GM12878 (cell line): ENCODE measurements around the gene KRT32. TPM values are rescaled to one million over a fixed set of nuclear protein-coding genes. Genes with fewer than 3 reads are reported as not detected.

Source experiments
- ATAC-seq: fragments of 200-7000 bp; cut with Tn5 transposase; 3 replicates; pipeline ENCODE4 v1.9.1; 2020; ENCODE audit warnings: mild to moderate bottlenecking, moderate library complexity
- BruUV-seq: library from RNA; stranded (reverse); fragments of 400-500 nt; replicated peaks from 2 replicates; lab custom pipeline; 2021; lab: Mats Ljungman, UMichigan
- CTCF ChIA-PET: fragments of 300-600 bp; sonication (Branson Sonifier 250); formaldehyde crosslinking; extraction: SDS; loops from one replicate; lab custom pipeline; 2021; ENCODE audit warnings: inconsistent platforms; lab: Yijun Ruan, JAX
- POLR2A ChIA-PET: fragments of 350-600 bp; formaldehyde crosslinking; extraction: SDS; loops from one replicate; lab custom pipeline; 2021; ENCODE audit warnings: inconsistent platforms; lab: Charles Lee
- RAD21 ChIA-PET: fragments of 300-600 bp; sonication (Branson Sonifier 250); formaldehyde crosslinking; loops from one replicate; lab custom pipeline; 2023; ENCODE audit warnings: antibody characterized with exemption; ENCODE audit not compliant: unreplicated experiment; lab: Charles Lee
- SMC1A ChIA-PET: fragments of 300-600 bp; sonication (Branson Sonifier 250); formaldehyde crosslinking; loops from one replicate; lab custom pipeline; 2023; ENCODE audit not compliant: unreplicated experiment, uncharacterized antibody; lab: Charles Lee
- DNase-seq: peaks from one replicate; pipeline ENCODE4 v3.0.0-alpha.2; 2011; ENCODE audit warnings: low read depth, low spot score
- FAIRE-seq: peaks from 3 replicates; lab custom pipeline; 2011; peaks lifted over from hg19 to GRCh38; lab: Jason Lieb, UNC
- H2AFZ ChIP-seq: 2 replicates; pipeline ENCODE4 v1.6.0; 2011; ENCODE audit warnings: low read depth, low read length, control low read depth; ENCODE audit not compliant: control insufficient read depth
- H3K27ac ChIP-seq: 2 replicates; pipeline ENCODE4 v1.5.1; 2011; ENCODE audit warnings: control low read depth; ENCODE audit not compliant: control insufficient read depth, insufficient read depth
- H3K27me3 ChIP-seq, 2 experiments: replicated peaks in 1 of 2; 2 replicates each; pipeline versions ENCODE4 v1.6.0 to v1.6.1; 2011; ENCODE audit warnings: low read length in 1 of 2; ENCODE audit not compliant: control insufficient read depth in 2 of 2, insufficient read depth in 2 of 2
- H3K36me3 ChIP-seq, 2 experiments: 2 replicates each; pipeline ENCODE4 v1.5.1; 2011; ENCODE audit warnings: low read length in 1 of 2; ENCODE audit not compliant: control insufficient read depth in 2 of 2, insufficient read depth in 2 of 2
- H3K4me1 ChIP-seq: 2 replicates; pipeline ENCODE4 v1.6.1; 2011; ENCODE audit warnings: mild to moderate bottlenecking, low read length, moderate library complexity, mixed read lengths; ENCODE audit not compliant: control insufficient read depth, insufficient read depth
- H3K4me2 ChIP-seq: 2 replicates; pipeline ENCODE4 v1.6.0; 2011; ENCODE audit warnings: control low read depth; ENCODE audit not compliant: control insufficient read depth, insufficient read depth
- H3K4me3 ChIP-seq: fragments of 200-600 bp; sonication (generic); 2 replicates; pipeline ENCODE4 v1.5.1; 2016
- H3K79me2 ChIP-seq: 2 replicates; pipeline ENCODE4 v1.6.0; 2011; ENCODE audit warnings: low read length; ENCODE audit not compliant: control insufficient read depth, insufficient read depth
- H3K9ac ChIP-seq: 2 replicates; pipeline ENCODE4 v1.8.0; 2011; ENCODE audit warnings: low read length, control low read depth, mixed read lengths; ENCODE audit not compliant: control insufficient read depth, insufficient read depth
- H3K9me3 ChIP-seq: replicated peaks from 3 replicates; pipeline ENCODE4 v1.5.1; 2011; ENCODE audit warnings: mild to moderate bottlenecking, low read length; ENCODE audit not compliant: control insufficient read depth, insufficient read depth
- H4K20me1 ChIP-seq: 2 replicates; pipeline ENCODE4 v1.6.0; 2011; ENCODE audit not compliant: control insufficient read depth, insufficient read depth
- HDAC6 ChIP-seq: fragments of 200-600 bp; sonication (generic); IDR thresholded peaks from one replicate; pipeline ENCODE4 v1.8.0; 2017; ENCODE audit warnings: antibody characterized with exemption; ENCODE audit not compliant: unreplicated experiment
- MTA3 ChIP-seq: IDR thresholded peaks from 2 replicates; pipeline ENCODE4 v1.6.1; 2012; ENCODE audit warnings: low read length, inconsistent platforms, borderline replicate concordance
- SMAD5 ChIP-seq: IDR thresholded peaks from 2 replicates; pipeline ENCODE4 v1.6.1; 2016; ENCODE audit warnings: antibody characterized with exemption, low read depth
- SMC3 ChIP-seq: IDR thresholded peaks from 2 replicates; pipeline ENCODE4 v1.6.1; 2011; ENCODE audit warnings: low read length, improper control_type of control experiment, borderline replicate concordance
- SREBF2 ChIP-seq: IDR thresholded peaks from 2 replicates; pipeline ENCODE4 v1.6.1; 2012; ENCODE audit warnings: mild to moderate bottlenecking, low read length
- USF2 ChIP-seq: IDR thresholded peaks from 2 replicates; pipeline ENCODE4 v1.6.1; 2011; ENCODE audit warnings: low read depth, low read length, improper control_type of control experiment, borderline replicate concordance
- ZBTB40 ChIP-seq: fragments of 450-650 bp; IDR thresholded peaks from 2 replicates; pipeline ENCODE4 v1.6.1; 2016; ENCODE audit warnings: mild to moderate bottlenecking, moderate library complexity, borderline replicate concordance
- WGBS: methylation state at CpG from one replicate; pipeline ENCODE4 v1.1.6; 2016; ENCODE audit warnings: low lambda C conversion rate; ENCODE audit not compliant: insufficient replicate concordance, insufficient coverage; ENCODE audit errors: missing lambda C conversion rate; 5-methylcytosine and 5-hydroxymethylcytosine counted together
- in situ Hi-C: fragments of 300-500 bp; cut with MboI; formaldehyde crosslinking; loops from 9 replicates; pipeline ENCODE4 v1.14.3; 2018; ENCODE audit warnings: mixed read lengths
- intact Hi-C: fragments of 100-400 bp; cut with micrococcal nuclease; formaldehyde crosslinking; loops from one replicate; pipeline ENCODE4 v1.14.2; 2022; ENCODE audit not compliant: unreplicated experiment
- polyA plus RNA-seq, 11 experiments: library from polyadenylated mRNA; depleted of rRNA in 4 of 11; unstranded in 6 of 11; stranded (reverse) in 5 of 11; fragments of >200 nt; fragmentation: Nextera tagmentation in 4 of 11; fragmentation: Illumina TruSeq in 1 of 11; extraction: Ambion mirVana in 4 of 11; extraction: Trizol in 1 of 11; gene quantifications; 1 replicate in 1 of 11; 2 replicates in 10 of 11; pipeline versions ENCODE4 v1.2.1 to v1.2.3, GENCODE V29; 2011 to 2016; ENCODE audit warnings: inconsistent platforms in 2 of 11, missing spikeins in 2 of 11, low read depth in 1 of 11
- total RNA-seq, 4 experiments: library from RNA; depleted of rRNA in 3 of 4; stranded (reverse); fragments of >200 nt in 3 of 4; fragmentation: Illumina TruSeq in 1 of 4; extraction: Trizol in 1 of 4; gene quantifications; 2 replicates each; pipeline versions ENCODE4 v1.2.1 to v1.2.3, GENCODE V29; 2013 to 2021

The KRT32 gene
- total and polyA plus RNA-seq, 10 of the 15 experiments (the other 5 are each of a cell fraction or from before 2014, with no cell fraction given) = not detected

DNA sequence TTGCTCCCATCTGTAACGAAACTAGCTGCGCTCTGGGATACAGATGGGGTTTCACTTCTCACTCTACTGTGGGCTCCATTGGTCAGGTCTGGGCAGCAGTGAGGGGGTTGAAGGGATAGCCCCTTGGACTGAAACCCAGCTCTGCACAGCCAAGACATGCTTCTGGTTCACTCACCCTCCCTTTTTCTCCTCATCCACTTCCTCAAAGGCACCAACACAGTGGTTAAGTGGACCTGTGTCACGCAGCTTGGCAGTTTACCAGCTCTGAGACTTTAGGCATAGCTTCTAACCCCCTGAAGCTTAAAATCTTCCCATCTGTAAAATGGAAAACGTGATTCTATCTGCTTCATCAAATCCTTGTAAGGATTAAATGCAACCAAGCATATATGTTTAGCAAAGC is 14.9 kb downstream of the KRT32 start:
- Histone ChIP-seq H3K4me2 (no peak overlapping the region), H4K20me1 (no peaks in the 10 kb centered on the region; the same call in 1 of the 2 replicates), H3K9me3 (no peaks in the 10 kb centered on the region), H3K36me3 (no peaks in the 10 kb centered on the region), H3K4me1 (no peaks in the 10 kb centered on the region), H3K79me2 (no peaks in the 10 kb centered on the region), H3K27ac (no peak overlapping the region), H3K4me3 (no peak overlapping the region), H3K9ac (no peak overlapping the region), H2AFZ (no peak overlapping the region), H3K27me3 (peaks cover 0 to 1% of the 10 kb centered on the region in 2 experiments; a peak in 1 of 4 replicates)
- RAD21 ChIA-PET = no interaction called here
- no peak for ATAC-seq
- in situ Hi-C loops (no loop called here), intact Hi-C loops (no loop called here)
- SMC1A ChIA-PET = interaction anchor here (0.5 kb wide), 1 partner anchor 9 kb away, joined by 3 read pairs; no protein-coding TSS in a partner anchor
- no peak for FAIRE-seq
- CTCF ChIA-PET = interaction anchor here (1.3 to 2.1 kb wide), 2 partner anchors 10 to 96 kb away, joined by 3 to 5 read pairs; no protein-coding TSS in a partner anchor
- 21% methylated on average over 4 of the region's 4 CpGs for WGBS
- POLR2A ChIA-PET = no interaction called here
- TF ChIP-seq ZBTB40 = no peak
- no peak for TF ChIP-seq USF2
- no peak for TF ChIP-seq SMAD5
- no peak for TF ChIP-seq MTA3
- TF ChIP-seq SMC3 = no peak
- no peak for TF ChIP-seq HDAC6
- TF ChIP-seq SREBF2 = no peak
- no peak for DNase-seq
- BruUV-seq = no TSS peak
